Stimulated activated CD4-positive, alpha-beta T cell treated with anti-CD3 and anti-CD28 coated beads, Interleukin-2, amount 100 ng/mL, for 4 hours (primary cell): ENCODE results near the gene FMNL2.
"Not testable (repeated sequence)": the region's sequence is repeated elsewhere in the genome, so short reads cannot be mapped to it uniquely, and the experiment has no call there.

Experiments used
- DNase-seq: peaks from one replicate; pipeline ENCODE4 v3.0.0-alpha.2; 2020; ENCODE audit warnings: low read depth

The FMNL2 gene

GRCh38 chr2:152499331-152499816 lies 164.4 kb downstream of the FMNL2 start:
- no peak for DNase-seq

GRCh38 chr2:152499896-152500735 lies 165.1 kb downstream of the FMNL2 start:
- no peak for DNase-seq

GRCh38 chr2:152500772-152501171 lies 165.8 kb downstream of the FMNL2 start:
- no peak for DNase-seq

GRCh38 chr2:152501666-152502065 lies 166.7 kb downstream of the FMNL2 start:
- no peak for DNase-seq

- no peak for DNase-seq
Observed at GRCh38 chr2:152504618-152505017, 169.6 kb downstream of the FMNL2 start.

- no peak for DNase-seq
Observed at GRCh38 chr2:152505495-152505906, 170.5 kb downstream of the FMNL2 start.

- no peak for DNase-seq
Observed at GRCh38 chr2:152506843-152507242, 171.9 kb downstream of the FMNL2 start.

- DNase-seq: no peak
Observed at GRCh38 chr2:152507907-152508306, 172.9 kb downstream of the FMNL2 start.

- no peak for DNase-seq
Observed at GRCh38 chr2:152508446-152508845, 173.5 kb downstream of the FMNL2 start.

GRCh38 chr2:152509772-152510491 lies 175.0 kb downstream of the FMNL2 start:
- DNase-seq: no peak

- DNase-seq: no peak
Observed at GRCh38 chr2:152510621-152511020, 175.6 kb downstream of the FMNL2 start.

- DNase-seq: no peak
Observed at GRCh38 chr2:152511981-152512380, 177.0 kb downstream of the FMNL2 start.

- no peak for DNase-seq
Observed at GRCh38 chr2:152513029-152513428, 178.1 kb downstream of the FMNL2 start.

- no peak for DNase-seq
Observed at GRCh38 chr2:152513681-152514080, 178.7 kb downstream of the FMNL2 start.

- no peak for DNase-seq
Observed at GRCh38 chr2:152518034-152518433, 183.1 kb downstream of the FMNL2 start.

- no peak for DNase-seq
Observed at GRCh38 chr2:152518641-152519580, 183.9 kb downstream of the FMNL2 start.

GRCh38 chr2:152519581-152519952 lies 184.6 kb downstream of the FMNL2 start:
- DNase-seq: no peak

GRCh38 chr2:152520759-152521158 lies 185.8 kb downstream of the FMNL2 start:
- DNase-seq: no peak

GRCh38 chr2:152522446-152522845 lies 187.5 kb downstream of the FMNL2 start:
- not testable (repeated sequence) for DNase-seq

GRCh38 chr2:152523091-152523490 lies 188.1 kb downstream of the FMNL2 start:
- no peak for DNase-seq

- DNase-seq: no peak
Observed at GRCh38 chr2:152525277-152525838, 190.4 kb downstream of the FMNL2 start.
